Dermis microvascular lymphatic vessel endothelial cell (primary cell): Measurements from ENCODE around the gene CYSRT1. TPM values are rescaled to one million over a fixed set of nuclear protein-coding genes. Genes with fewer than 3 reads are reported as not detected.

Source experiments
- DNase-seq, 2 donors: peaks; one replicate each; pipeline versions ENCODE4 v3.0.0 to v3.0.0-alpha.2; 2010; ENCODE audit warnings: low read depth in 2 of 2
- total RNA-seq: library from RNA; depleted of rRNA; stranded (reverse); fragments of >200 nt; gene quantifications from 2 replicates; pipeline ENCODE4 v1.2.1, GENCODE V29; 2014

The CYSRT1 gene, protein sequence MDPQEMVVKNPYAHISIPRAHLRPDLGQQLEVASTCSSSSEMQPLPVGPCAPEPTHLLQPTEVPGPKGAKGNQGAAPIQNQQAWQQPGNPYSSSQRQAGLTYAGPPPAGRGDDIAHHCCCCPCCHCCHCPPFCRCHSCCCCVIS
- total RNA-seq, result 0.13 and 0.25 TPM in 2 replicates

DNA sequence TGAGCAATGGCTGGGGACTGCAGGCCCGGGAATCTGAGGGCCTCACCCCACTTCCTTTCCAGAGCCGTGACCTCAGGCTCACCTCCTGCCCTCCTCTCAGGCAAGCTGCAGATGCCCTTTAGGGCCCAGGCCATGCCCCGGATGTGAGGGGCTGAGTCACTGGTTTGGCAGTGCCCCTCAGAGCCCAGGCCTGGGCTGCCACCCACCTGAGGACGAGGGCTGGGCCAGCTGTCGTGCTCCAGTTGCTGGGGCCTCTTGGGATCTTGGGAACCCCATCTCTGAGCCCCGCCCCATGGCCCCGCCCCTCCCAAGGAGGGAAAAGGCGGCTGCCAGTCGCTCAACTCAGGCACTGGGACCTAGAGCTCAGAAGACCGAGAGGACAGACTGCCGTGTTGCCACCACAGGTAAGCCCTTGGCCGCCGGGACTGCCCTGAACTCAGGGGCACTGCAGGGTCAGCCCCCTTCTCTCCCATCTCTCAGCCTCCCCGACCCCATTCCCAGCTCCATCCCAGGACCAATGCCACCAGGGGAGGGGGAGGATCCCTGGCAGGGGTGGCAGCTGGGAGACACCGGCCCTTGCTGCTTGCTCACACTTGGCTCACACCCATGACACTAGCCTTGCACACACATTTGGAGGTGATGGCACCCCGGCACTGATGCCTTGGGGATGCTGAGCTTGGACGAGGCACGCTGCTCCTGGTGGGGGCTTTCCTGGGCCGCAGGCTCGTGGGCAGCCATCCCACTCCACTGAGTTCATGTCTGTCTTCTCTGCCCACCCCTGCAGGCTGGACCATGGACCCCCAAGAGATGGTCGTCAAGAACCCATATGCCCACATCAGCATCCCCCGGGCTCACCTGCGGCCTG, at the start of gene CYSRT1:
CYSRT1 (plus strand) TSS at position 345 of the 865 bp plus-strand sequence; CDS start at position 793, 448 bp downstream.
- no peak for DNase-seq

- no peak for DNase-seq
These were observed 49.5 kb upstream of the CYSRT1 start for GRCh38 chr9:137175345-137175961.

DNA sequence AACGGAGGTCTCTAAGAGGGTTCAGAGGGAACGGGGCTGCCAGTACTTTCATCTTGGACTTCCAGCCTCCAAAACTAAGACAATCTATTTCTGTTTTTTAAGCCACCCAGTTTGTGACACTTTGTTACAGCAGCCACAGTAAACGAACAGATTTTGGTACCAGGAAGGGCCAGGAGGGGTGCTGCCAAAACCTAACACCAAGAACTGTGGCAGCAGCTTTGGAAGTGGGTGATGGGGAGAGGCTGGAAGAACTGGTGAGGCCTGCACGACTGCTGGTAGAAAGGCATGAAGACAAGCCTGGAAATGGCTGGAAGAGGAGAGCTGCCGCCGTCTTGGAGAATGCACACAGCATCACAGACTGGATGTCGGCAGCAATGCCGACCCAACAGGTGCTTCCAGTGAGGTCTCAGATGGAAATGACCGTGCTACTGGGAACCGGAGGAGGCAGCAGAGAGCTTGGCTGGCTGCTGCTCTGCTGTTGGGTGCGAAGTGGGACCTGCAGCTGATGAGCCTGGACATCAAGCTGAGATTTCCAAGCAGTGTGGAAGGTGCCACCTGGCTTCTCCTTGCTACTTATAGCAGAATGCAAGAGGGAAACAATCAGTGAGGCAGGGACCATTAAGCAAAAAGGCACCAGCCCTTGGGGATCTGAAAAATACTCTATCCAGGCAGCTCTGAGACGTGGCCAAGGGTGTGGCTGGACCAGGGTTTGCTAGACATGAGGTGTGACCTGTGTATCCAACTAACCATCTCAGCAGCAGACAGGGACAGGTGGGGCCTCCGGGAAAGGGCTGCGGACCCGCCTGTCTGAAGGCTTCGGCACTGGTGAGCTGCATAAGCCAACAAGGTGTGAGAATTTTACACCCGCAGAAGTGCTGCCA, 48.4 kb upstream of the CYSRT1 start:
- DNase-seq, result peak; percentile 28 to 52

- peak in 1 of 2 donors; percentile 21 for DNase-seq
These were observed 46.6 kb upstream of the CYSRT1 start for GRCh38 chr9:137178201-137178938.

- no peak for DNase-seq
These were observed 45.9 kb upstream of the CYSRT1 start for GRCh38 chr9:137178939-137179630.

- no peak for DNase-seq
These were observed 45.2 kb upstream of the CYSRT1 start for GRCh38 chr9:137179761-137180160.

- DNase-seq, result no peak
These were observed 44.5 kb upstream of the CYSRT1 start for GRCh38 chr9:137180491-137180890.

DNA sequence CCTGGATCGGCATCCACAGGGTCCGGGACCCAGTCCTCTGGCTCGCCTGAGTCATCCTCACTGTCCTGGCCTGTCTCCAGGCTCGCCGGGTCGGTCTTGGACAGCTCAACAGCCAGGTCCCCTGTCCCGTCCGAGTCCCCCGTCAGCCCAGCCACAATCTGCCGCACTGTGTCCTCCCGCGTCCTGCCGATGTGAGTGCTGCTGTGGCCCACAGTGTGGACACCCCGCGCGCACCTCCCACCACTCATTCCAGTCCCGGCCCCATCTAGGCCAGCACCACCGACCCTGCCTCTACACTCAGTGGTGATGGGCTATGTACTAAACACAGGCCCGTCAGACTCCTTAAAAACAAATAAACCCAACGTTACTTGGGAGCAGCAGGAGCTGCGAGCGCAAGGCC, 43.3 kb upstream of the CYSRT1 start:
- DNase-seq, result no peak

GRCh38 chr9:137182836-137183235, 42.1 kb upstream of the CYSRT1 start:
- no peak for DNase-seq

- DNase-seq, result no peak
These were observed 40.9 kb upstream of the CYSRT1 start for GRCh38 chr9:137183980-137184595.

- DNase-seq, result no peak
These were observed 39.9 kb upstream of the CYSRT1 start for GRCh38 chr9:137184881-137185660.

DNA sequence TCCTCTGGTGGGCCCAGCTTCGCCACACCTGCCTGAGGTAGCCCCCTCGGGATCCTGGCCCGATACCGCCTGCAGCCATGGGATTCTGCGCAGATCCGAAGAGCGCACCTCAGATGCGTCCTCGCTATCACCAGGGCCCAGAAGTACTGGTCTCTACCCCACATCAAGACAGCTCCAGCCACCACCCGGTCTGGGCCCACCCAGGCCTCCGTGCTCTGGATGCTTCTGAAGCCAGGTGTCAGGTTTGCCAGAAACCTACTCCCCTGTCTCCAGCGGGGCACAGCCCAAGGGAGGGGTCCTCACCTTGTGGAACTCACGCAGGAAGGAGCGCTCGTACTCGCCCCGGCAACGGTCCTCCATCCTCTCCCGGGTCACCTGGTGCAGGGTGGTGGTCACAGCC, 39.1 kb upstream of the CYSRT1 start:
- no peak for DNase-seq

- no peak for DNase-seq
These were observed 38.6 kb upstream of the CYSRT1 start for GRCh38 chr9:137186385-137186784.

DNA sequence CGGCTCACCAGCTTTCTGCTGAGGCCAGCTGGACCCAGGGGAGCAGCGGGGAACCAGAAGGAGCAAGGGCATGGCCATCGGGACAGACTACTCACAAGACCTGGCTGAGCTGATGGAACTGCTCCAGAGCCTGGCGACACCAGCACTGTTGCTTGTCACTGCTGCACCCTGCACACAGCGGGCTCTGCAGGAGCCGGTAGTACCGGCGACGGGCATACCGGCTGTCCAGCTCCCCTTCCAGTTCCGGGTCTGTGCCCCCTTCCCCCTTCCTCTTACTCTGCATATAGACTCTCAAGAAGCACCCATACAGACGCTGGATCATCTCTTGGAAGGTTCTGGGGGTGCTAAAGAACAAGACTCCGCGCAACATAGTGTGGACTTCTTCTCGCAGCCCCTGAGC, 37.6 kb upstream of the CYSRT1 start:
- no peak for DNase-seq

- DNase-seq, result no peak
These were observed 36.9 kb upstream of the CYSRT1 start for GRCh38 chr9:137188086-137188489.

DNA sequence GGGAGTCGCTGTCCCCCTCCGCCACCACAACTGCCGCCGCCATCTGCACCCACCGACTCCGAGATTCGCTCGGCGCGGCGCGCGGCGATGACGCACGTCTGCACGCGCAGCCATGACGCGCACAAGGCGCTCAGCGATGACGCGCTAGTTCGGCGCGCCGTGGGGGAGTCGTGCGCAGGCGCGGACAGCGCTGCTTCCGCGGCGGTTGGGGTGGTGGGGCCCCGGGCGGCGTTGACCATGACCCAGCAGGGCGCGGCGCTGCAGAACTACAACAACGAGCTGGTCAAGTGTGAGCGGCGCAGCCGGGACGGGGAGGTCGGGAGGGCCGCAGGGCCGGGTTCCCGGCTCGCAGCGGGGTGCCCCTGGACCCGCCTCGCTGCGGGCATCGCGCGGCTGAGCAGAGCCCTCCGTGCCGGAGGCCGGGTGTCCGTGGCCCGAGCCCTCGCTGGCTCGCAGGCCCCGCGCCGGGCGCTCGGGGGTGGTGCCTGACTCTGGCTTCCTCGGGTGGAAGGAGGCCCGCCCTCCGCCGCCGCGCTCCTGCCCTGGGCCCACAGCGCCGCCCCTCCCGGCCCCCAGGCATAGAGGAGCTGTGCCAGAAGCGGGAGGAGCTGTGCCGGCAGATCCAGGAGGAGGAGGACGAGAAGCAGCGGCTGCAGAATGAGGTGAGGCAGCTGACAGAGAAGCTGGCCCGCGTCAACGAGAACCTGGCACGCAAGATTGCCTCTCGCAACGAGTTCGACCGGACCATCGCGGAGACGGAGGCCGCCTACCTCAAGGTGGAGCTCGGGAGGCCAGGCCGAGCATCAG, 36.3 kb upstream of the CYSRT1 start, which contains the start of the genes ANAPC2 and SSNA1:
ANAPC2 (minus strand) TSS at position 71 of the 807 bp plus-strand sequence; CDS start at position 43, 28 bp downstream.
SSNA1 (plus strand) TSS at position 187 of the 807 bp plus-strand sequence; CDS start at position 238, 51 bp downstream.
- peak; percentile 89 to 94 for DNase-seq
